Measurements from ENCODE around the gene MXD1.
A peak's percentile ranks its signal among the peaks of the same experiment; 100 is the strongest.

MXD1 gene

GRCh38 chr2:69931832-69932595 is 17.1 kb downstream of the MXD1 start:
- peaks cover 5 to 6% of the 10 kb centered on the region in 2 experiments for H3K36me3 ChIP-seq (ENCODE audit: control insufficient read depth in 1 of 2, insufficient read depth in 2 of 2, low read length in 2 of 2)
- H4K91ac ChIP-seq (ENCODE audit: low read depth, low read length), result no peak overlapping the region
- H3K18ac ChIP-seq (ENCODE audit: low read length), result no peak overlapping the region
- H3K4me1 ChIP-seq (ENCODE audit: control insufficient read depth in 1 of 2, insufficient read depth in 2 of 2, low read length in 2 of 2), result no peaks in the 10 kb centered on the region
- no peak overlapping the region for H2AFZ ChIP-seq (ENCODE audit: insufficient read depth, low read length, poor library complexity)
- H2BK12ac ChIP-seq (ENCODE audit: low read length), result no peak overlapping the region
- H4K12ac ChIP-seq (ENCODE audit: low read depth, low read length), result no peak overlapping the region
- no peak overlapping the region for H3K4me3 ChIP-seq (ENCODE audit: low read depth, low read length)
- DNase-seq, result no peak
- no peaks in the 10 kb centered on the region for H3K79me1 ChIP-seq (ENCODE audit: low read length)
- no peaks in the 10 kb centered on the region for H3K79me2 ChIP-seq (ENCODE audit: control insufficient read depth, insufficient read depth, low read length, poor library complexity)
- H3K23ac ChIP-seq (ENCODE audit: low read length), result no peak overlapping the region
- H3K4ac ChIP-seq (ENCODE audit: low read depth, low read length), result no peak overlapping the region
- WGBS (ENCODE audit: extremely low coverage, insufficient coverage, insufficient read length), result no CpG with 5 or more reads among the region's 7 CpGs
- H3K27me3 ChIP-seq (ENCODE audit: insufficient read depth, low read length), result no peaks in the 10 kb centered on the region
- H2BK120ac ChIP-seq (ENCODE audit: insufficient read depth, low read length, poor library complexity), result no peak overlapping the region
- H3K14ac ChIP-seq (ENCODE audit: low read length), result no peak overlapping the region
- H2BK5ac ChIP-seq (ENCODE audit: low read depth, low read length, poor library complexity), result no peak overlapping the region
- no peak overlapping the region for H2AK5ac ChIP-seq (ENCODE audit: low read length)
- no peak overlapping the region for H4K8ac ChIP-seq (ENCODE audit: low read depth, low read length)
- H3K9ac ChIP-seq (ENCODE audit: low read length), result no peak overlapping the region
- H3K4me2 ChIP-seq (ENCODE audit: low read length), result no peak overlapping the region
- H3K9me3 ChIP-seq (ENCODE audit: insufficient read depth, low read depth, low read length), result no peaks in the 10 kb centered on the region
- no peak overlapping the region for H3K27ac ChIP-seq (ENCODE audit: low read depth, low read length)

GRCh38 chr2:69932596-69932922 is 17.6 kb downstream of the MXD1 start:
- Histone ChIP-seq H4K91ac (ENCODE audit: low read depth, low read length) (no peak overlapping the region), H3K9me3 (ENCODE audit: insufficient read depth, low read depth, low read length) (no peaks in the 10 kb centered on the region), H3K14ac (ENCODE audit: low read length) (no peak overlapping the region), H3K9ac (ENCODE audit: low read length) (no peak overlapping the region), H2BK5ac (ENCODE audit: low read depth, low read length, poor library complexity) (no peak overlapping the region), H3K4me1 (ENCODE audit: control insufficient read depth in 1 of 2, insufficient read depth in 2 of 2, low read length in 2 of 2) (peaks cover 0 to 3% of the 10 kb centered on the region in 2 experiments), H3K27ac (ENCODE audit: low read depth, low read length) (no peak overlapping the region), H3K36me3 (ENCODE audit: control insufficient read depth in 1 of 2, insufficient read depth in 2 of 2, low read length in 2 of 2) (peaks cover 8 to 11% of the 10 kb centered on the region in 2 experiments), H2AFZ (ENCODE audit: insufficient read depth, low read length, poor library complexity) (no peak overlapping the region), H3K4me3 (ENCODE audit: low read depth, low read length) (no peak overlapping the region), H2AK5ac (ENCODE audit: low read length) (no peak overlapping the region), H3K79me1 (ENCODE audit: low read length) (no peaks in the 10 kb centered on the region), H3K18ac (ENCODE audit: low read length) (no peak overlapping the region), H3K79me2 (ENCODE audit: control insufficient read depth, insufficient read depth, low read length, poor library complexity) (no peaks in the 10 kb centered on the region), H4K8ac (ENCODE audit: low read depth, low read length) (no peak overlapping the region), H3K27me3 (ENCODE audit: insufficient read depth, low read length) (no peaks in the 10 kb centered on the region), H3K4ac (ENCODE audit: low read depth, low read length) (no peak overlapping the region), H4K12ac (ENCODE audit: low read depth, low read length) (no peak overlapping the region), H3K4me2 (ENCODE audit: low read length) (no peak overlapping the region), H2BK120ac (ENCODE audit: insufficient read depth, low read length, poor library complexity) (no peak overlapping the region), H3K23ac (ENCODE audit: low read length) (no peak overlapping the region), H2BK12ac (ENCODE audit: low read length) (no peak overlapping the region)
- DNase-seq, result no peak
- WGBS (ENCODE audit: extremely low coverage, insufficient coverage, insufficient read length), result no CpG with 5 or more reads among the region's 1 CpG

GRCh38 chr2:69933254-69933828 is 18.4 kb downstream of the MXD1 start:
- no peak overlapping the region for H2AK5ac ChIP-seq (ENCODE audit: low read length)
- no peak overlapping the region for H3K14ac ChIP-seq (ENCODE audit: low read length)
- H4K12ac ChIP-seq (ENCODE audit: low read depth, low read length), result no peak overlapping the region

GRCh38 chr2:69933839-69934613 is 19.1 kb downstream of the MXD1 start:
- Histone ChIP-seq H2AK5ac (ENCODE audit: low read length) (no peak overlapping the region), H3K27me3 (ENCODE audit: insufficient read depth, low read length) (no peaks in the 10 kb centered on the region), H3K18ac (ENCODE audit: low read length) (no peak overlapping the region), H3K36me3 (ENCODE audit: control insufficient read depth in 1 of 2, insufficient read depth in 2 of 2, low read length in 2 of 2) (peaks cover 14 to 20% of the 10 kb centered on the region in 2 experiments), H3K4me3 (ENCODE audit: low read depth, low read length) (no peak overlapping the region), H3K23ac (ENCODE audit: low read length) (no peak overlapping the region), H4K8ac (ENCODE audit: low read depth, low read length) (no peak overlapping the region), H3K4me2 (ENCODE audit: low read length) (no peak overlapping the region), H2BK12ac (ENCODE audit: low read length) (no peak overlapping the region), H2BK5ac (ENCODE audit: low read depth, low read length, poor library complexity) (no peak overlapping the region), H3K9ac (ENCODE audit: low read length) (no peak overlapping the region), H3K79me1 (ENCODE audit: low read length) (no peaks in the 10 kb centered on the region), H3K79me2 (ENCODE audit: control insufficient read depth, insufficient read depth, low read length, poor library complexity) (no peaks in the 10 kb centered on the region), H4K91ac (ENCODE audit: low read depth, low read length) (no peak overlapping the region), H3K27ac (ENCODE audit: low read depth, low read length) (no peak overlapping the region), H3K4ac (ENCODE audit: low read depth, low read length) (no peak overlapping the region), H2BK120ac (ENCODE audit: insufficient read depth, low read length, poor library complexity) (no peak overlapping the region), H3K14ac (ENCODE audit: low read length) (no peak overlapping the region), H3K4me1 (ENCODE audit: control insufficient read depth in 1 of 2, insufficient read depth in 2 of 2, low read length in 2 of 2) (peaks cover 0 to 3% of the 10 kb centered on the region in 2 experiments), H2AFZ (ENCODE audit: insufficient read depth, low read length, poor library complexity) (no peak overlapping the region), H3K9me3 (ENCODE audit: insufficient read depth, low read depth, low read length) (no peaks in the 10 kb centered on the region), H4K12ac (ENCODE audit: low read depth, low read length) (no peak overlapping the region)
- DNase-seq, result peak; percentile 74 to 92
- no CpG with 5 or more reads among the region's 4 CpGs for WGBS (ENCODE audit: extremely low coverage, insufficient coverage, insufficient read length)

More at GRCh38 chr2:69933254-69933828, 18.4 kb downstream of the MXD1 start:
- Histone ChIP-seq H3K27ac (ENCODE audit: low read depth, low read length) (no peak overlapping the region), H2BK120ac (ENCODE audit: insufficient read depth, low read length, poor library complexity) (no peak overlapping the region), H3K79me1 (ENCODE audit: low read length) (no peaks in the 10 kb centered on the region), H3K4me3 (ENCODE audit: low read depth, low read length) (no peak overlapping the region), H3K4me1 (ENCODE audit: control insufficient read depth in 1 of 2, insufficient read depth in 2 of 2, low read length in 2 of 2) (peaks cover 0 to 3% of the 10 kb centered on the region in 2 experiments), H3K27me3 (ENCODE audit: insufficient read depth, low read length) (no peaks in the 10 kb centered on the region), H2BK5ac (ENCODE audit: low read depth, low read length, poor library complexity) (no peak overlapping the region), H3K4me2 (ENCODE audit: low read length) (no peak overlapping the region), H2BK12ac (ENCODE audit: low read length) (no peak overlapping the region), H3K9me3 (ENCODE audit: insufficient read depth, low read depth, low read length) (no peaks in the 10 kb centered on the region), H2AFZ (ENCODE audit: insufficient read depth, low read length, poor library complexity) (no peak overlapping the region), H4K91ac (ENCODE audit: low read depth, low read length) (no peak overlapping the region), H3K18ac (ENCODE audit: low read length) (no peak overlapping the region), H3K4ac (ENCODE audit: low read depth, low read length) (no peak overlapping the region), H4K8ac (ENCODE audit: low read depth, low read length) (no peak overlapping the region), H3K9ac (ENCODE audit: low read length) (no peak overlapping the region), H3K79me2 (ENCODE audit: control insufficient read depth, insufficient read depth, low read length, poor library complexity) (no peaks in the 10 kb centered on the region), H3K23ac (ENCODE audit: low read length) (no peak overlapping the region), H3K36me3 (ENCODE audit: control insufficient read depth in 1 of 2, insufficient read depth in 2 of 2, low read length in 2 of 2) (peaks cover 14 to 17% of the 10 kb centered on the region in 2 experiments)
- no peak for DNase-seq

All from trophoblast cell (in vitro differentiated cells and primary cell).